ENCODE results near the gene RYR2. TPM values are rescaled to one million over a fixed set of nuclear protein-coding genes. Genes with fewer than 3 reads are reported as not detected.
"Not testable (repeated sequence)": the region's sequence is repeated elsewhere in the genome, so short reads cannot be mapped to it uniquely, and the experiment has no call there.

Gene RYR2
- total RNA-seq, 4 donors from 2014 or later, result 0.23 to 4.6 (median 0.89) TPM

- Histone ChIP-seq H3K27me3 (no peaks in the 10 kb centered on the region), H3K4me1 (no peaks in the 10 kb centered on the region), H3K27ac (no peak overlapping the region), H3K4me3 (no peak overlapping the region), H3K36me3 (no peaks in the 10 kb centered on the region), H3K9me3 (no peaks in the 10 kb centered on the region)
- 31 to 50% methylated on average over 1 of the region's 1 CpG for WGBS, 2 donors
- intact Hi-C loops (cut with DNase I), result no loop called here
- no peak for DNase-seq
- no peak for TF ChIP-seq CTCF (IDR thresholded peaks at IDR 0.05)
- no peak for TF ChIP-seq POLR2A (IDR thresholded peaks at IDR 0.05)
Measured at GRCh38 chr1:237355022-237355421, 313.0 kb downstream of the RYR2 start.

- WGBS, 2 donors, result 67% methylated on average over 1 of the region's 1 CpG; no CpG with 5 or more reads in 1 of the 2 donors
- H3K4me1 ChIP-seq, result no peaks in the 10 kb centered on the region
- no peaks in the 10 kb centered on the region for H3K36me3 ChIP-seq
- no peak for DNase-seq
- no peak overlapping the region for H3K27ac ChIP-seq
- TF ChIP-seq POLR2A (IDR thresholded peaks at IDR 0.05) (no peak), CTCF (IDR thresholded peaks at IDR 0.05) (no peak)
- intact Hi-C loops (cut with DNase I), result no loop called here
- no peaks in the 10 kb centered on the region for H3K9me3 ChIP-seq
- no peaks in the 10 kb centered on the region for H3K27me3 ChIP-seq
- no peak overlapping the region for H3K4me3 ChIP-seq
Measured at GRCh38 chr1:237358555-237358954, 316.6 kb downstream of the RYR2 start.

- intact Hi-C loops (cut with DNase I), result no loop called here
- Histone ChIP-seq H3K27me3 (no peaks in the 10 kb centered on the region), H3K9me3 (no peaks in the 10 kb centered on the region), H3K4me3 (no peak overlapping the region), H3K27ac (no peak overlapping the region), H3K4me1 (no peaks in the 10 kb centered on the region), H3K36me3 (no peaks in the 10 kb centered on the region)
- TF ChIP-seq POLR2A (IDR thresholded peaks at IDR 0.05) (no peak), CTCF (IDR thresholded peaks at IDR 0.05) (no peak)
- WGBS, 2 donors, result 50 to 88% methylated on average over 2 of the region's 2 CpGs
- DNase-seq, result no peak
Measured at GRCh38 chr1:237367758-237368157, 325.8 kb downstream of the RYR2 start.

- H3K27ac ChIP-seq; H3K9me3 ChIP-seq; H3K36me3 ChIP-seq; H3K4me1 ChIP-seq; DNase-seq; H3K27me3 ChIP-seq; H3K4me3 ChIP-seq; intact Hi-C loops (cut with DNase I): not testable (repeated sequence)
- 73 to 87% methylated on average over 3 of the region's 3 CpGs for WGBS, 2 donors
Measured at GRCh38 chr1:237371477-237371876, 329.5 kb downstream of the RYR2 start.

GRCh38 chr1:237383791-237384190 is 341.8 kb downstream of the RYR2 start:
- H3K27me3 ChIP-seq, result no peaks in the 10 kb centered on the region
- intact Hi-C loops (cut with DNase I), result loop anchor here (10.0 kb wide), 1 partner anchor 629 kb away; no protein-coding TSS in a partner anchor
- TF ChIP-seq CTCF (IDR thresholded peaks at IDR 0.05) (no peak), POLR2A (IDR thresholded peaks at IDR 0.05) (no peak)

GRCh38 chr1:237384213-237384612 is 342.2 kb downstream of the RYR2 start:
- no peaks in the 10 kb centered on the region for H3K36me3 ChIP-seq
- no peaks in the 10 kb centered on the region for H3K9me3 ChIP-seq
- 29 to 50% methylated on average over 6 of the region's 6 CpGs for WGBS, 2 donors
- DNase-seq, result no peak
- intact Hi-C loops (cut with DNase I), result loop anchor here (10.0 kb wide), 1 partner anchor 629 kb away; no protein-coding TSS in a partner anchor
- no peak overlapping the region for H3K27ac ChIP-seq
- H3K4me1 ChIP-seq, result no peaks in the 10 kb centered on the region
- TF ChIP-seq CTCF (IDR thresholded peaks at IDR 0.05), result no peak
- no peak for TF ChIP-seq POLR2A (IDR thresholded peaks at IDR 0.05)
- no peaks in the 10 kb centered on the region for H3K27me3 ChIP-seq
- no peak overlapping the region for H3K4me3 ChIP-seq

More at GRCh38 chr1:237383791-237384190, 341.8 kb downstream of the RYR2 start:
- Histone ChIP-seq H3K27ac (peak overlapping the region in 1 of 4 donors; percentile 31), H3K9me3 (no peaks in the 10 kb centered on the region), H3K4me3 (no peak overlapping the region), H3K36me3 (no peaks in the 10 kb centered on the region), H3K4me1 (no peaks in the 10 kb centered on the region)
- no peak for DNase-seq
- 27 to 47% methylated on average over 3 of the region's 3 CpGs for WGBS, 2 donors

Measured in esophagus squamous epithelium (tissue), 5 donors.